CD14-positive monocyte (primary cell): ENCODE measurements around the gene HDAC8. TPM values are rescaled to one million over a fixed set of nuclear protein-coding genes. Genes with fewer than 3 reads are reported as not detected.

ENCODE experiments used
- DNase-seq, 3 donors: peaks; one replicate each; pipeline ENCODE4 v3.0.0-alpha.2; 2011 to 2022
- H2AFZ ChIP-seq: 2 replicates; pipeline ENCODE4 v1.6.0; 2012; ENCODE audit warnings: mild to moderate bottlenecking, low read depth, low read length, inconsistent platforms; ENCODE audit not compliant: insufficient read depth, poor library complexity, severe bottlenecking
- H3K27ac ChIP-seq, 2 donors: 1 replicate in 1 of 2; 2 replicates in 1 of 2; pipeline ENCODE4 v1.5.1; 2012 to 2013; ENCODE audit warnings: low read length in 2 of 2, control low read depth in 1 of 2, inconsistent platforms in 1 of 2, low read depth in 1 of 2, mild to moderate bottlenecking in 1 of 2
- H3K27me3 ChIP-seq, 2 donors: one replicate each; pipeline versions ENCODE4 v1.6.0 to v1.6.1; 2011 to 2013; ENCODE audit warnings: low read length in 2 of 2; ENCODE audit not compliant: control insufficient read depth in 2 of 2, insufficient read depth in 2 of 2
- H3K36me3 ChIP-seq, 2 donors: replicated peaks in 1 of 2; 1 replicate in 1 of 2; 2 replicates in 1 of 2; pipeline versions ENCODE4 v1.5.1 to v1.6.1; 2012 to 2013; ENCODE audit warnings: low read length in 2 of 2, control low read depth in 1 of 2, inconsistent platforms in 1 of 2, mild to moderate bottlenecking in 1 of 2; ENCODE audit not compliant: insufficient read depth in 2 of 2, control insufficient read depth in 1 of 2
- H3K4me1 ChIP-seq, 2 donors: 1 replicate in 1 of 2; 2 replicates in 1 of 2; pipeline versions ENCODE4 v1.5.1 to v1.6.1; 2012 to 2013; ENCODE audit warnings: low read length in 2 of 2, control low read depth in 1 of 2, inconsistent platforms in 1 of 2, mild to moderate bottlenecking in 1 of 2, moderate library complexity in 1 of 2; ENCODE audit not compliant: insufficient read depth in 2 of 2, control insufficient read depth in 1 of 2
- H3K4me2 ChIP-seq: replicated peaks from 2 replicates; pipeline ENCODE3; 2012; ENCODE audit warnings: low read length, moderate library complexity, mild to moderate bottlenecking; ENCODE audit not compliant: poor library complexity, severe bottlenecking; ENCODE audit errors: extremely low read depth
- H3K4me3 ChIP-seq, 3 experiments: fragments of 200-600 bp in 1 of 3; sonication (generic) in 1 of 3; replicated peaks in 1 of 3; 1 replicate in 2 of 3; 2 replicates in 1 of 3; pipeline ENCODE4 v1.5.1; 2011 to 2013; ENCODE audit warnings: low read length in 3 of 3, mild to moderate bottlenecking in 3 of 3, control low read depth in 2 of 3, low read depth in 2 of 3, inconsistent platforms in 1 of 3, moderate library complexity in 1 of 3
- H3K79me2 ChIP-seq: 2 replicates; pipeline ENCODE4 v1.6.0; 2012; ENCODE audit warnings: mild to moderate bottlenecking, control low read depth, inconsistent platforms, low read length, moderate library complexity; ENCODE audit not compliant: insufficient read depth
- H3K9ac ChIP-seq: 2 replicates; pipeline ENCODE4 v1.6.0; 2017; ENCODE audit warnings: low read length, mild to moderate bottlenecking; ENCODE audit not compliant: insufficient read depth, poor library complexity, severe bottlenecking
- H3K9me3 ChIP-seq, 2 donors: replicated peaks in 1 of 2; 1 replicate in 1 of 2; 2 replicates in 1 of 2; pipeline versions ENCODE4 v1.5.1 to v1.6.1; 2012 to 2013; ENCODE audit warnings: low read length in 2 of 2, control low read depth in 1 of 2; ENCODE audit not compliant: control insufficient read depth in 1 of 2, insufficient read depth in 1 of 2
- H4K20me1 ChIP-seq: 2 replicates; pipeline ENCODE4 v1.6.0; 2012; ENCODE audit warnings: mild to moderate bottlenecking, low read length, control low read depth, moderate library complexity; ENCODE audit not compliant: insufficient read depth
- H3K27ac Mint-ChIP-seq, 7 donors: one replicate each; pipeline ENCODE4 v1.8.0; 2020; ENCODE audit warnings: mild to moderate bottlenecking in 7 of 7, mixed read lengths in 7 of 7, moderate library complexity in 6 of 7, inconsistent platforms in 2 of 7
- H3K27me3 Mint-ChIP-seq, 3 donors: one replicate each; pipeline ENCODE4 v1.8.0; 2021 to 2022; ENCODE audit warnings: low read depth in 3 of 3, mild to moderate bottlenecking in 3 of 3, mixed read lengths in 3 of 3, moderate library complexity in 3 of 3, inconsistent platforms in 1 of 3
- H3K36me3 Mint-ChIP-seq, 2 donors: one replicate each; pipeline ENCODE4 v1.8.0; 2020; ENCODE audit warnings: mixed read lengths in 2 of 2, inconsistent platforms in 1 of 2, mild to moderate bottlenecking in 1 of 2
- H3K4me1 Mint-ChIP-seq: one replicate; pipeline ENCODE4 v1.8.0; 2020; ENCODE audit warnings: mild to moderate bottlenecking, mixed read lengths
- H3K4me3 Mint-ChIP-seq, 2 donors: one replicate each; pipeline ENCODE4 v1.8.0; 2020; ENCODE audit warnings: mild to moderate bottlenecking in 2 of 2, mixed read lengths in 2 of 2, moderate library complexity in 1 of 2
- H3K9me3 Mint-ChIP-seq, 7 donors: one replicate each; pipeline ENCODE4 v1.8.0; 2020 to 2022; ENCODE audit warnings: mixed read lengths in 7 of 7, mild to moderate bottlenecking in 6 of 7, moderate library complexity in 6 of 7, inconsistent platforms in 2 of 7
- WGBS: methylation state at CpG from one replicate; pipeline ENCODE4 v1.1.5; 2013; ENCODE audit warnings: missing lambda C conversion rate; ENCODE audit not compliant: insufficient coverage; 5-methylcytosine and 5-hydroxymethylcytosine counted together
- intact Hi-C, 2 donors: fragments of 100-400 bp; cut with micrococcal nuclease; formaldehyde crosslinking; loops; one replicate each; pipeline versions ENCODE4 v1.15.0 to v1.15.1; 2023
- polyA plus RNA-seq, 3 donors: library from polyadenylated mRNA; depleted of rRNA in 1 of 3; unstranded in 2 of 3; stranded (reverse) in 1 of 3; fragments of 300-500 nt in 2 of 3; fragments of >200 nt in 1 of 3; fragmentation: Illumina TruSeq in 2 of 3; gene quantifications; 1 replicate in 2 of 3; 2 replicates in 1 of 3; pipeline ENCODE4 v1.2.3, GENCODE V29; 2012 to 2021
- TF ChIP-seq, protein P1 (sequence below): fragments of 200-600 bp; IDR thresholded peaks from one replicate; pipeline ENCODE4 v1.8.0; 2022; ENCODE audit warnings: antibody characterized with exemption, mild to moderate bottlenecking

HDAC8 gene
- polyA plus RNA-seq, 3 donors, result 14.3 to 22.9 (median 20.5) TPM

DNA sequence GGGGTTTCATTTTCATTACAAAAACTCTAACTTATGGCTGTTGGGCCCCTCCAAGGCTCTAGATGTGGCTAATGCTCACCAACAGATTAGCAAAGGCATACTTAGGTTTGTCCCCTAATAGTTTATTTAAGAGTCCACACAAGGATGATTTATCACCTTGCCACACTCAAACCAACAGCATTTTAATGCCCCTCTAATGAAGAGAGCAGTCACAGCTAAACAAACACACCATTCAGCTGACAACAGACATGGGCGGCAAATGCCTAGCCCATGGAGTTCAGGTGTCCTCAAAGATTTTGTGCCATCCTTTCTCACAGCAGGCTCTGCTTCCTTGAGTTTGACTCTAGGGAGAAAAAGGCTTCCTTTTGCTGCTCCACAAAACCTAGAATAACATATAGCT lies 205.1 kb downstream of the HDAC8 start:
- peaks cover 0 to 2% (median 0%) of the 10 kb centered on the region in 7 donors for H3K9me3 Mint-ChIP-seq
- H3K27me3 Mint-ChIP-seq, result peaks cover 0 to 11% (median 2%) of the 10 kb centered on the region in 3 donors
- H3K27ac ChIP-seq, result no peak overlapping the region
- DNase-seq, result no peak
- no peaks in the 10 kb centered on the region for H3K4me1 ChIP-seq
- peaks cover 3% of the 10 kb centered on the region for H3K4me1 Mint-ChIP-seq
- no peaks in the 10 kb centered on the region for H3K79me2 ChIP-seq
- H4K20me1 ChIP-seq, result no peaks in the 10 kb centered on the region
- H3K9ac ChIP-seq, result no peak overlapping the region
- no peaks in the 10 kb centered on the region for H3K36me3 ChIP-seq
- H3K4me2 ChIP-seq, result no peak overlapping the region
- intact Hi-C loops, result no loop called here
- TF ChIP-seq, protein P1, sequence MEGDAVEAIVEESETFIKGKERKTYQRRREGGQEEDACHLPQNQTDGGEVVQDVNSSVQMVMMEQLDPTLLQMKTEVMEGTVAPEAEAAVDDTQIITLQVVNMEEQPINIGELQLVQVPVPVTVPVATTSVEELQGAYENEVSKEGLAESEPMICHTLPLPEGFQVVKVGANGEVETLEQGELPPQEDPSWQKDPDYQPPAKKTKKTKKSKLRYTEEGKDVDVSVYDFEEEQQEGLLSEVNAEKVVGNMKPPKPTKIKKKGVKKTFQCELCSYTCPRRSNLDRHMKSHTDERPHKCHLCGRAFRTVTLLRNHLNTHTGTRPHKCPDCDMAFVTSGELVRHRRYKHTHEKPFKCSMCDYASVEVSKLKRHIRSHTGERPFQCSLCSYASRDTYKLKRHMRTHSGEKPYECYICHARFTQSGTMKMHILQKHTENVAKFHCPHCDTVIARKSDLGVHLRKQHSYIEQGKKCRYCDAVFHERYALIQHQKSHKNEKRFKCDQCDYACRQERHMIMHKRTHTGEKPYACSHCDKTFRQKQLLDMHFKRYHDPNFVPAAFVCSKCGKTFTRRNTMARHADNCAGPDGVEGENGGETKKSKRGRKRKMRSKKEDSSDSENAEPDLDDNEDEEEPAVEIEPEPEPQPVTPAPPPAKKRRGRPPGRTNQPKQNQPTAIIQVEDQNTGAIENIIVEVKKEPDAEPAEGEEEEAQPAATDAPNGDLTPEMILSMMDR, result no peak
- H3K9me3 ChIP-seq, result no peaks in the 10 kb centered on the region
- H3K36me3 Mint-ChIP-seq, result peaks cover 7 to 14% of the 10 kb centered on the region in 2 donors
- no peaks in the 10 kb centered on the region for H3K27me3 ChIP-seq
- H2AFZ ChIP-seq, result no peak overlapping the region
- WGBS, result no CpG with 5 or more reads among the region's 1 CpG
- no peak overlapping the region for H3K27ac Mint-ChIP-seq
- H3K4me3 ChIP-seq, result no peak overlapping the region
- no peak overlapping the region for H3K4me3 Mint-ChIP-seq

DNA sequence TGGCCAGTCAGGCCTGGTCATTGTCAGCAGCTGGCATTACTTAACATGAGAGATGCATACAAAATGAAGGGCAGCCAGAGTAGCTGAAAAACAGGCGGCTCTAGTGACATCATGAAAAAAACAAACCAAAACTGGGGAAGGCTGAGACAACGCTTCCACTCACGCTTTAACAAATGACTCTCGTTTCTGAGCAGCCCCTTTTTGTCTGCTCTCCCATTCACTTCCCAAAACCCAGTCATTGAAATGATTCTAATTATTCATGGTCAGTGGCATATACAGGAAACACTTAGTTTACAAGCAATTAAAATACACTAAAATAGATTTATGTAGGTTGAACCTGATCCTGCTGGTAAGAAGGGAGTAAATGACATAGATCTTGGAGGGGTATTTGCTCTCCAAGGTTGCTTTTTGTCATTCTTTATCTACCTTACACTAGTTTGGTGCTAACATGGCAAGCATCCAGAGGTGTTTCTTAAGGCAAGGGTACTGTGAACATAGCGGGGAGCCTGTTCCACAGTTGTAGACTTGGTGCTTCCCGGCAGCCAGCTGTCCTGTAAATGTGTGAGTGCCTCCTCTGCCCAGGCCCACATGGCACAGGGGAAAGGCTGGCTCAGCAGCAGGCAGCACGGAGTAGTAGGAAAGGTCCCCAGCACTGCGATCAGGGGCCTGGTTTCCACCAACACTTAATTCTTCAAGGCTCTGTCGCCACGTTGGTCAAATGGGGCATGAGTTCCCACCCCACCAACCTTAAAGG lies 205.8 kb downstream of the HDAC8 start:
- H3K4me3 ChIP-seq, result no peak overlapping the region
- no peaks in the 10 kb centered on the region for H3K4me1 ChIP-seq
- no peak for DNase-seq
- no peak overlapping the region for H2AFZ ChIP-seq
- Mint-ChIP-seq H3K27ac (peak overlapping the region in 1 of 7 donors; percentile 27), H3K4me3 (no peak overlapping the region), H3K9me3 (peaks cover 0 to 2% (median 0%) of the 10 kb centered on the region in 7 donors), H3K4me1 (peaks cover 3% of the 10 kb centered on the region), H3K36me3 (peaks cover 7 to 16% of the 10 kb centered on the region in 2 donors), H3K27me3 (peaks cover 0 to 11% (median 2%) of the 10 kb centered on the region in 3 donors)
- H3K79me2 ChIP-seq, result no peaks in the 10 kb centered on the region
- H3K36me3 ChIP-seq, result no peaks in the 10 kb centered on the region
- no peaks in the 10 kb centered on the region for H3K9me3 ChIP-seq
- no peaks in the 10 kb centered on the region for H4K20me1 ChIP-seq
- WGBS, result 100% methylated on average over 2 of the region's 10 CpGs
- H3K9ac ChIP-seq, result no peak overlapping the region
- H3K4me2 ChIP-seq, result no peak overlapping the region
- H3K27me3 ChIP-seq, result no peaks in the 10 kb centered on the region
- H3K27ac ChIP-seq, result no peak overlapping the region
- TF ChIP-seq, protein P1, result no peak
- intact Hi-C loops, result no loop called here
